Adrenal gland (tissue), 12 donors: Measurements from ENCODE around the gene AUTS2. TPM values are rescaled to one million over a fixed set of nuclear protein-coding genes. Genes with fewer than 3 reads are reported as not detected.

Experiments
- DNase-seq, 7 donors: peaks; one replicate each; pipeline ENCODE4 v3.0.0-alpha.2; 2019 to 2020
- H3K27ac ChIP-seq, 5 donors: fragments of 200-600 bp; sonication (generic) in 4 of 5; 1 replicate in 3 of 5; 2 replicates in 2 of 5; pipeline versions ENCODE4 v1.5.1 to v1.8.0; 2016 to 2020; ENCODE audit warnings: mild to moderate bottlenecking in 1 of 5
- H3K27me3 ChIP-seq: fragments of 200-600 bp; 2 replicates; pipeline ENCODE4 v1.8.0; 2021
- H3K36me3 ChIP-seq, 2 donors: fragments of 200-600 bp; replicated peaks in 1 of 2; 1 replicate in 1 of 2; 2 replicates in 1 of 2; pipeline versions ENCODE4 v1.5.1 to v1.8.0; 2018 to 2022
- H3K4me1 ChIP-seq, 2 donors: fragments of 200-600 bp; replicated peaks in 1 of 2; 1 replicate in 1 of 2; 2 replicates in 1 of 2; pipeline versions ENCODE4 v1.5.1 to v1.8.0; 2018 to 2021
- H3K4me3 ChIP-seq, 4 donors: fragments of 200-600 bp; sonication (generic) in 3 of 4; one replicate each; pipeline ENCODE4 v1.5.1; 2016 to 2018
- H3K9me3 ChIP-seq, 3 donors: fragments of 200-600 bp; sonication (generic) in 1 of 3; replicated peaks in 1 of 3; 1 replicate in 2 of 3; 2 replicates in 1 of 3; pipeline versions ENCODE4 v1.5.1 to v1.8.0; 2016 to 2021
- CTCF ChIP-seq, 6 experiments: fragments of 450-650 bp in 4 of 6; fragments of 200-600 bp in 2 of 6; sonication (generic) in 1 of 6; IDR thresholded peaks; 1 replicate in 5 of 6; 2 replicates in 1 of 6; pipeline versions ENCODE4 v1.5.1 to v1.8.0; 2016 to 2021; ENCODE audit warnings: antibody characterized with exemption in 6 of 6, mild to moderate bottlenecking in 2 of 6, moderate library complexity in 1 of 6
- POLR2A ChIP-seq, 2 donors: fragments of 450-650 bp; IDR thresholded peaks; one replicate each; pipeline ENCODE4 v1.6.1; 2017; ENCODE audit warnings: antibody characterized with exemption in 2 of 2, mild to moderate bottlenecking in 2 of 2, moderate library complexity in 1 of 2
- WGBS, 4 donors: extraction: QIAGEN DNeasy Blood & Tissue Kit in 2 of 4; methylation state at CpG; one replicate each; pipeline versions ENCODE4 v1.1.5 to v1.1.7; 2013 to 2017; 5-methylcytosine and 5-hydroxymethylcytosine counted together
- intact Hi-C, 2 donors: fragments of 100-400 bp; cut with DNase I; formaldehyde crosslinking; loops; one replicate each; pipeline versions ENCODE4 v1.14.1 to v1.15.0; 2022 to 2023
- polyA plus RNA-seq, 3 donors: library from polyadenylated mRNA; stranded (reverse); fragments of 200-250 nt in 2 of 3; fragments of 350-450 nt in 1 of 3; fragmentation: Illumina TruSeq in 1 of 3; extraction: RNeasy Lipid Tissue Mini Kit (QIAGEN cat#74804) in 1 of 3; gene quantifications; one replicate each; pipeline ENCODE4 v1.2.3, GENCODE V29; 2013 to 2014
- total RNA-seq, 9 donors: library from RNA; depleted of rRNA in 4 of 9; stranded (reverse); fragments of >200 nt in 4 of 9; fragments of 120-200 nt in 1 of 9; fragmentation: NEBNext Ultra II Directional in 1 of 9; extraction: Animal tissue kit (Norgen Biotek cat#: 25700) in 1 of 9; gene quantifications; one replicate each; pipeline versions ENCODE4 v1.1.0 to v1.2.4, GENCODE V29; 2013 to 2023
- donor health status: healthy with polysubstance abuse.
- donor health status: Bipolar disorder and iron deficiency.
- donor health status: DM: yes; HTN: yes; CAD: no.
- donor health status: DM: no; HTN: no; CAD: no.
- donor health status: DM: no; HTN: no; CAD: no.
- donor health status: DM: yes; HTN: yes; CAD: no.

AUTS2 gene
- total and polyA plus RNA-seq, 12 donors: 6.4 to 44.0 (median 15.2) TPM

GRCh38 chr7:70778585-70778984 lies 1180.3 kb downstream of the AUTS2 start:
- Histone ChIP-seq H3K4me1 (peaks cover 0 to 10% of the 10 kb centered on the region in 2 donors), H3K9me3 (no peaks in the 10 kb centered on the region), H3K27ac (no peak overlapping the region), H3K4me3 (no peak overlapping the region), H3K27me3 (no peaks in the 10 kb centered on the region), H3K36me3 (peaks cover 0 to 7% of the 10 kb centered on the region in 2 donors)
- WGBS, 4 donors: 93 to 97% (median 95%) methylated on average over 3 of the region's 3 CpGs
- intact Hi-C loops: no loop called here
- TF ChIP-seq CTCF (IDR thresholded peaks at IDR 0.05) (no peak), POLR2A (IDR thresholded peaks at IDR 0.05) (no peak)
- no peak for DNase-seq

GRCh38 chr7:70779321-70779720 lies 1181.0 kb downstream of the AUTS2 start:
- H3K4me3 ChIP-seq: no peak overlapping the region
- peaks cover 0 to 5% of the 10 kb centered on the region in 2 donors for H3K4me1 ChIP-seq
- TF ChIP-seq CTCF (IDR thresholded peaks at IDR 0.05) (no peak), POLR2A (IDR thresholded peaks at IDR 0.05) (no peak)
- WGBS, 4 donors: 86 to 97% (median 94%) methylated on average over 7 of the region's 7 CpGs
- no peaks in the 10 kb centered on the region for H3K9me3 ChIP-seq
- intact Hi-C loops: no loop called here
- H3K27me3 ChIP-seq: no peaks in the 10 kb centered on the region
- H3K27ac ChIP-seq: no peak overlapping the region
- DNase-seq: no peak
- peaks cover 0 to 7% of the 10 kb centered on the region in 2 donors for H3K36me3 ChIP-seq

- DNase-seq: no peak
- intact Hi-C loops: no loop called here
- no peak overlapping the region for H3K27ac ChIP-seq
These were observed 1183.6 kb downstream of the AUTS2 start for GRCh38 chr7:70781922-70782311.

GRCh38 chr7:70782796-70783195 lies 1184.5 kb downstream of the AUTS2 start:
- Histone ChIP-seq H3K4me3 (no peak overlapping the region), H3K27me3 (no peaks in the 10 kb centered on the region), H3K4me1 (no peaks in the 10 kb centered on the region), H3K27ac (no peak overlapping the region), H3K9me3 (no peaks in the 10 kb centered on the region), H3K36me3 (peaks cover 0 to 34% of the 10 kb centered on the region in 2 donors)
- intact Hi-C loops: no loop called here
- WGBS, 4 donors: 91 to 100% (median 98%) methylated on average over 1 of the region's 1 CpG
- DNase-seq: no peak
- TF ChIP-seq CTCF (IDR thresholded peaks at IDR 0.05) (no peak), POLR2A (IDR thresholded peaks at IDR 0.05) (no peak)

More at GRCh38 chr7:70781922-70782311, 1183.6 kb downstream of the AUTS2 start:
- no peaks in the 10 kb centered on the region for H3K9me3 ChIP-seq
- WGBS, 4 donors: 91 to 96% (median 95%) methylated on average over 11 of the region's 11 CpGs
- H3K27me3 ChIP-seq: no peaks in the 10 kb centered on the region
- H3K36me3 ChIP-seq: peaks cover 0 to 28% of the 10 kb centered on the region in 2 donors
- no peak for TF ChIP-seq CTCF (IDR thresholded peaks at IDR 0.05)
- TF ChIP-seq POLR2A (IDR thresholded peaks at IDR 0.05): no peak
- no peaks in the 10 kb centered on the region for H3K4me1 ChIP-seq
- no peak overlapping the region for H3K4me3 ChIP-seq
